B cell (primary cell): Measurements from ENCODE around the gene TAOK2.

Source experiments
- CTCF ChIP-seq: fragments of 200-600 bp; IDR thresholded peaks from one replicate; pipeline ENCODE4 v1.8.0; 2022; ENCODE audit warnings: antibody characterized with exemption, mild to moderate bottlenecking
- EZH2 ChIP-seq: IDR thresholded peaks from 2 replicates; pipeline ENCODE4 v1.6.1; 2012; ENCODE audit warnings: borderline replicate concordance, low read depth, mild to moderate bottlenecking, moderate library complexity, low read length; ENCODE audit not compliant: insufficient read depth, poor library complexity, severe bottlenecking

GRCh38 chr16:29925105-29925756, 48.4 kb upstream of the TAOK2 start:
- TF ChIP-seq CTCF = no peak
- no peak for TF ChIP-seq EZH2
